Measurements from ENCODE around the gene RNF217. TPM values are rescaled to one million over a fixed set of nuclear protein-coding genes. Genes with fewer than 3 reads are reported as not detected.

The RNF217 gene
- total RNA-seq, 1 donor from 2014 or later, result 25.5 TPM

DNA sequence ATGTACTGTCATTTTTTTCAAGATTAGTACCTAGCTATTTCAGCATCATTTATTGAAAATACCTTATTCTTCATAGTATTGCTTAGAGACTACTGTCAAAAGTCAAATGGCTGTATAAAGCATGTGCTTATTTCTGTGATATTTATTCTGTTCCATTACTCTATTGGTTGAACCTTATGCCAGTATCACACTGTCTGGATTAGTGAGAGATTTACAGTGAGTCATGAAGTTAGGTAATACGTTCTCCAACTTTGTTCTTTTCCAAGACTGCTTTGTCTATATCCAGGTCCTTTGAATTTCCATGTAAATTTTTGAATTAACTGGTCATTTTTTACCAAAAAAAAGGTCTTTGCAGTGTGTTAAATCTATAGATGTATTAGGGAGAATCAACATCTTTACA, 18.6 kb upstream of the RNF217 start:
- H3K36me3 ChIP-seq, result no peaks in the 10 kb centered on the region
- no peaks in the 10 kb centered on the region for H3K9me3 ChIP-seq
- DNase-seq (no peak), ATAC-seq (no peak)
- H3K27ac ChIP-seq, result no peak overlapping the region
- no peaks in the 10 kb centered on the region for H3K27me3 ChIP-seq (ENCODE audit: low read depth)
- no peaks in the 10 kb centered on the region for H3K4me1 ChIP-seq
- H3K4me3 ChIP-seq, result no peak overlapping the region
- TF ChIP-seq, protein P1, sequence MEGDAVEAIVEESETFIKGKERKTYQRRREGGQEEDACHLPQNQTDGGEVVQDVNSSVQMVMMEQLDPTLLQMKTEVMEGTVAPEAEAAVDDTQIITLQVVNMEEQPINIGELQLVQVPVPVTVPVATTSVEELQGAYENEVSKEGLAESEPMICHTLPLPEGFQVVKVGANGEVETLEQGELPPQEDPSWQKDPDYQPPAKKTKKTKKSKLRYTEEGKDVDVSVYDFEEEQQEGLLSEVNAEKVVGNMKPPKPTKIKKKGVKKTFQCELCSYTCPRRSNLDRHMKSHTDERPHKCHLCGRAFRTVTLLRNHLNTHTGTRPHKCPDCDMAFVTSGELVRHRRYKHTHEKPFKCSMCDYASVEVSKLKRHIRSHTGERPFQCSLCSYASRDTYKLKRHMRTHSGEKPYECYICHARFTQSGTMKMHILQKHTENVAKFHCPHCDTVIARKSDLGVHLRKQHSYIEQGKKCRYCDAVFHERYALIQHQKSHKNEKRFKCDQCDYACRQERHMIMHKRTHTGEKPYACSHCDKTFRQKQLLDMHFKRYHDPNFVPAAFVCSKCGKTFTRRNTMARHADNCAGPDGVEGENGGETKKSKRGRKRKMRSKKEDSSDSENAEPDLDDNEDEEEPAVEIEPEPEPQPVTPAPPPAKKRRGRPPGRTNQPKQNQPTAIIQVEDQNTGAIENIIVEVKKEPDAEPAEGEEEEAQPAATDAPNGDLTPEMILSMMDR (IDR thresholded peaks at IDR 0.05), result no peak
- intact Hi-C loops (cut with DNase I), result no loop called here

DNA sequence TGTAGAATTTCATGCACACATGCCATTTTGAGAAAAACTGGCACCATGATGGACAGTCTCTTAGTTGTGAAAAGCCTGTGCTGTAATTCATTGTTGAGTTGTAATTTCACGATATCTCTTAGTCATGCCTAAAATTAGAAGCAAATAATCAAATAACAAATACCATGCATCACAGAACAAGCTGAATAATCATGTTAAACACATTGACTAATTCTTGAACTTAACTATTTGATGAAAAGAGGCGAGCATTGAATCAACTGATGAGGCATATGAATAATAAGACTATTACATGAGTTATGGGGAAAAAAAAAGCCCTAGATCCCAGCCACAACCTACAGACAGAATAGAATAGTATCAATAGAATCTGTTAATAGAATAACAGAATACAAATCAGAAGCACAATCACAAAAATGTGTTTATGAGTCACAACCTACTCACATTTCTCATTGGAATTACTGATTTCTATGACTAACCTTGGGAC, 14.2 kb upstream of the RNF217 start:
- TF ChIP-seq, protein P1 (IDR thresholded peaks at IDR 0.05), result no peak
- Histone ChIP-seq H3K4me3 (no peak overlapping the region), H3K27ac (no peak overlapping the region), H3K36me3 (no peaks in the 10 kb centered on the region), H3K4me1 (no peaks in the 10 kb centered on the region), H3K9me3 (no peaks in the 10 kb centered on the region), H3K27me3 (ENCODE audit: low read depth) (no peaks in the 10 kb centered on the region)
- ATAC-seq, result no peak
- no peak for DNase-seq
- intact Hi-C loops (cut with DNase I), result no loop called here

DNA sequence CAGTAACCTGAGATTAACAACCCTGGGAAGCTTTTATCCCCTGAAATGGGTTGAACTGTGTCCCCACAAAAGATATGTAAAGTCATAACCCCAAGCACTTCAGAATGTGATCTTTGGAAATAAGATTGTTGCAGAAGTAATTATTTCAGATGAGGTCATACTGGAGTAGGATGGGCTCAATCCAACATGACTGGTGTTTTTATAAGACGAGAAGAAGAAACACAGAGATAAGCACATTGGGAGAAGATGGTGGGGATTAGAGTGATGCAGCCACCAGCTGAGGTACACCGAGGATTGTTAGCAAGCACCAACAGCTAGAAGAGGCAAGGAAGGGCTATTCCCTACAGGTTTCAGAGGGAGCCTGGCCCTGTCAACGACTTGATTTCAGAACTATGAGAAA, 12.5 kb upstream of the RNF217 start:
- intact Hi-C loops (cut with DNase I), result no loop called here
- no peaks in the 10 kb centered on the region for H3K9me3 ChIP-seq
- no peaks in the 10 kb centered on the region for H3K36me3 ChIP-seq
- TF ChIP-seq, protein P1 (IDR thresholded peaks at IDR 0.05), result no peak
- no peak for ATAC-seq
- DNase-seq, result no peak
- H3K27ac ChIP-seq, result no peak overlapping the region
- no peak overlapping the region for H3K4me3 ChIP-seq
- H3K27me3 ChIP-seq (ENCODE audit: low read depth), result no peaks in the 10 kb centered on the region
- H3K4me1 ChIP-seq, result no peaks in the 10 kb centered on the region

DNA sequence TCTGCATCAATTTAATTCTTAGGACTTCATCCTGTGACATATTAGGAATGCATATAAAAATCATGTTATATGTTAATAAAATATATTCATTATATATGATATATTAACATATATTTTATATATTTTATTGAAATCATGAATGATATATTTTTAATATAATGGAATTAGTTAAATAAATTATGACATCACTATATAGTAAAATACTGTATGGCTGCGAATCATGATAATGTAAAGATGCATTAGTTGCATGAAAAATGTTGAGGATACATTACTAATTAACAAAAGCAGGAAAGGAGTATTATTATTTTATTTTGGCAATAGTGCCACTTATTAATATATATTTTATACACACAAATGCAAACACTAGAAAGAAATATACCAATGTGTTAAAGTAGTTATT, 8.4 kb upstream of the RNF217 start:
- no peaks in the 10 kb centered on the region for H3K9me3 ChIP-seq
- intact Hi-C loops (cut with DNase I), result no loop called here
- no peak for ATAC-seq
- H3K27ac ChIP-seq, result no peak overlapping the region
- H3K4me1 ChIP-seq, result no peaks in the 10 kb centered on the region
- H3K4me3 ChIP-seq, result no peak overlapping the region
- no peak for DNase-seq
- no peaks in the 10 kb centered on the region for H3K27me3 ChIP-seq (ENCODE audit: low read depth)
- TF ChIP-seq, protein P1 (IDR thresholded peaks at IDR 0.05), result no peak
- no peaks in the 10 kb centered on the region for H3K36me3 ChIP-seq

DNA sequence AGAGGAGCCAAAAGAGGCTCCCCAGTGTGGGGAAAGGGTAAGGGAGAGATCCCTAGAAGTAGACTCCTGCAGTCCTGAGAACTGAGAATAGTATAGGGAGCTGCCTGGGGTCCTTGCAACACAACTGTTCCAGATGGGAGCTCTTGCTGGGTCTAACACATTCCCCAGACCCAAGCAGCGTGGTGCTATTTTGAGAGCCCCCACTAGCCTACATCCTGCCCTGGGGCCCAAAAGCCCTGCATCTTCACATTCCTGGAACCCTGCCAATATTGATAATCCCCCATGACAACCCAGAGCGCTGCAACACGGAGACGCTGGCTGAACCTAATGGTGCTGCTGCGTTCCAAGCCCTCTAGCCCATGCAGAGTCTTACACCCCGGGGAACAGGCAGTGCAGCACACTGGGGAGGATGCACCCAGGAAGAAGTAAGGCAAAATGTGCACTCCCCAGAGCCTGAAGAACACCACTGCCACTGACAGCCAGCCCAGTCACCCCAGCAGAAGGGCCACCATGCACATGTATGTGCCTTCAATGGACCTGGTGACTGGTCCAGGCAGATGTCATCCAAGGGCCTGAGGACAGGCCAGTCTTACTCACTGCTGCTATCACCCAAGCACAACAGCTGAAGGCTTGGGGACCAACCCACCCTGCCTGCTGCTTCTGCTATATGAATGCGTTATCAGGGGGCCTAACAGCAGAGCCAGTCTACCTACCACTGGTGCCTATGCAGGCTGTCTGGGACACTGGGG, 7.0 kb upstream of the RNF217 start:
- intact Hi-C loops (cut with DNase I), result no loop called here

More for the DNA sequence above, 7.0 kb upstream of the RNF217 start:
- ATAC-seq (peak; percentile 14 to 35), DNase-seq (no peak)
- H3K27me3 ChIP-seq (ENCODE audit: low read depth), result no peaks in the 10 kb centered on the region
- H3K36me3 ChIP-seq, result no peaks in the 10 kb centered on the region
- TF ChIP-seq, protein P1 (IDR thresholded peaks at IDR 0.05), result no peak
- no peaks in the 10 kb centered on the region for H3K4me1 ChIP-seq
- no peaks in the 10 kb centered on the region for H3K9me3 ChIP-seq
- H3K4me3 ChIP-seq, result no peak overlapping the region
- no peak overlapping the region for H3K27ac ChIP-seq
